AG10803 (cell line): ENCODE results near the gene ABI3BP.

Source experiments
- DNase-seq: peaks from one replicate; pipeline ENCODE4 v3.0.0; 2010; ENCODE audit warnings: low read depth
- H3K4me3 ChIP-seq: 2 replicates; pipeline ENCODE4 v1.5.1; 2011; ENCODE audit warnings: mild to moderate bottlenecking, low read length, control low read depth
- CTCF ChIP-seq: conservative IDR thresholded peaks from 2 replicates; pipeline ENCODE4 v1.5.1; 2011; ENCODE audit warnings: mild to moderate bottlenecking, low read length, control low read depth, inconsistent platforms

Gene ABI3BP

DNA sequence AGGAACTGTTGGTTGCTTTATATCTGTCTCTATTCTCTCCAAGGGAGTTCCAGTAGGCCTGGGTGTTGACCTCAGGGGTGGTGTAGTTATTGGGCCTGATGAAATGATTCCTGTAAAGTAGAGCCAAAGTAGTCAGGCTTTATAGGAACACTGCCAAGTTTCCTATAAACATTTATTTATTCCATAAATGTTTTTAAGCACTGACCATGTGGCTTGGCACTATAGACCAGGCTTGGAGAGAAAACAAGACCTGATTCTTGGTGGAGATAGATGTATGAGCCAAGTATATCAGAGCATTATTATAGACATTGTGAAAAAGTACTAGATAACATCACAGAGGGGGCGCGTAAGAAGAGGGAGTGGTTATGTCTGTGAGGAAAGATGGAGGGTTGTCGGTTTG lies 218.0 kb downstream of the ABI3BP start:
- TF ChIP-seq CTCF = no peak
- DNase-seq = no peak
- no peak overlapping the region for H3K4me3 ChIP-seq

DNA sequence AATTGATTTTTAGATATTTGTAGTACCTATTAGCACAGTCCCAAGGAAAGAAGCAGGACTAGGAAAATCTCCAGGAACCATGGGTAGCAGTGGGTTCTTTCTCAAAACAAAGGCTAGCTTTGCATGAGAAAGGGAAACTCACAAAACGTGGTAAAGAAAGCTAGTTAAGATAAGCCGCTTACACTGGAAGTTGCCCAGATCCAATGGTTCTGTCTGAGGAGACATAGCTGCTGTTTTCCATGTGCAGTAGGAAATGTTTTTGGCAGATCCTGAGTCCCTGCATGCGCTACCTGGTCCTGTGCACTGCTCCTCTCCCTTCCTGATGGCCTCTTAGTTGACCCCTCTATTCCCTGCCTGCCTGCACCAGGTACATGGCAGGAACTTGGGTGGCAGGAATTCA lies 223.5 kb downstream of the ABI3BP start:
- no peak overlapping the region for H3K4me3 ChIP-seq
- TF ChIP-seq CTCF = no peak
- no peak for DNase-seq

DNA sequence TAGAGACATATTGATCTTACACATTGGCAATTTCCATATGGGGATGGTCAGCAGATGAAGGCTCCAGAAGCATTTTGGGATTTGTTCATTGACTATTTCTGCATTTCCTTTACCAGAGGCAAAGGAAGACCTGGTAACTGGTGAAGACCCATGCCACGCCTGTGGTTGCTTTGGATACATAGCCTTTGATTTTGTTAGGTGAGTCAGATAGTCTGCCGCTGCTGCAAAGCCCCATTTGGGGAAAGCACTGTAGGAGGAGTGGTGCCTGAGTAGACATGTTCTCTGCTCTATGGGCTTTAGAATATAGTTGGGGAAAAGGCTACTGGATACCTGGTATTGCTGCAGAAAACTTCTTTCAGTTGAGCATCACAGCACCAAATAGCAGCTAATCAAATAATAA lies 227.2 kb downstream of the ABI3BP start:
- DNase-seq = no peak
- H3K4me3 ChIP-seq = no peak overlapping the region
- TF ChIP-seq CTCF = no peak

DNA sequence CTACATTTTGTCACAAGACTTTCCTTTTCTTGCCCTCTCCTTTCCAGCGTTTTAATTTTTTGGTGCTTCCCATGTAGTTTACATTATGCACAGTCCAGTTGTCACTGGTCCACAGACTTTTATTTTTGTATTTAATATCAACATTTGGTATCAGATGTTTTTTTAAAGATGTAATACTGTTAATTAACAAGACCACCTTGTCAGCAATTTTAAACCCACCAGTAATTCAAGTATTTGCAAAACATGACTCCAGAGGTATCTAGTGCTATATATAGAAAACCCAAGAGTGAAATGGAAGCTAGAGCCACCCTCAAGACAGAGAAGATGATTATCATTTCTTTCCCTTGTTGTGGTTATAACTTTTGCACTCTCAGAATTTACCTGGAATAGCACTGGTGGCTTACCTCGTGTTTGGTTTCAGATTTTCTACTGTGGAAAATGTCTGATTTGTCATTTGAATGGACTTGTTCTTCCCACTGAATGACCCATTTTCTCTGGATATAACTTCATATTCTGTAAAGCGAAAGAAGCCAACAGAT lies 227.7 kb downstream of the ABI3BP start:
- DNase-seq = no peak
- no peak for TF ChIP-seq CTCF
- H3K4me3 ChIP-seq = no peak overlapping the region

DNA sequence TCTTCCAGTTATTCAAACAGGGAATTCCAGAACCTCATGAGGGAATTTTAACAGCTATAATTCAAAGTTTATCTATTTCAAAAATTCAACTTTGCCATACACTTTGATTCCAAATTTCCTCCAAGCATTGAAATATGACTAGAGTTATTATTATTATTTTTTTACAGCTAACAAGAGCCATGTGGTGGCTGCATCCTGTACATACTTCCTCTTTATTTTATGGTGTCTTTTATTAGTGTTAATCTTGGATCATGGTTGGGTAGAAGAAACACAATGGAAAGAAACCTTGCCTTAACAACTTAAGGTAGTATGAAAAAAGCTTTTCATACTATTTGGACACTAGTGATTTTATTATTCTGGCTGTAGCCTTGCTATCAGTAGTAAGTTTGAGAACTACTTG lies 231.3 kb downstream of the ABI3BP start:
- DNase-seq = no peak
- no peak for TF ChIP-seq CTCF
- H3K4me3 ChIP-seq = no peak overlapping the region

GRCh38 chr3:100761211-100761942 lies 231.8 kb downstream of the ABI3BP start:
- DNase-seq = no peak
- peak; percentile 15 for TF ChIP-seq CTCF
- H3K4me3 ChIP-seq = no peak overlapping the region

DNA sequence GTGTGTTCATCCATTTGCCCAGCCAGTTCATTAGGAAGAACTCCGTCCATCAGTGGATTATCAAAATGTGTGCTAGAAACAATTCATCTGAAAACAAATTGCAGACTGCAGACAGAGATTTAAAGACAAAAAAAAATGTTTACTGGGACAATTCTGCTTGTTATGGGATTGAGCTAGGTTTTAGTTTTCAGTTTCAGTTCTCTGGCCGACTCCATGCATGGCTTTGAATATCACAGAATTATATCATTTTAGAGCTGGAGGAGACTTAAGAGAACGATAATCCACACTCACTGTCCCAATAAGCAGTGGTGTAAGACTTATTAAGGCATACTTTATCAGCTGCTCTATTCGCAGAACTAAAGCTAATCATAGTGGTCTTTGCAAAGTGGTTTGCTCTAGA lies 232.8 kb downstream of the ABI3BP start:
- no peak for DNase-seq
- TF ChIP-seq CTCF = no peak
- H3K4me3 ChIP-seq = peak overlapping the region; percentile 22
